HT-29 (cell line): Measurements from ENCODE around the gene TMEM52B. TPM values are rescaled to one million over a fixed set of nuclear protein-coding genes. Genes with fewer than 3 reads are reported as not detected.
"Not testable (repeated sequence)": the region's sequence is repeated elsewhere in the genome, so short reads cannot be mapped to it uniquely, and the experiment has no call there.

ENCODE experiments used
- DNase-seq: peaks from one replicate; pipeline ENCODE4 v3.0.0-alpha.2; 2015; ENCODE audit warnings: low spot score
- total RNA-seq: library from RNA; depleted of rRNA; stranded (reverse); fragments of >200 nt; shearing (Covaris generic); gene quantifications from 2 replicates; pipeline ENCODE4 v1.2.3, GENCODE V29; 2014

Gene TMEM52B
- total RNA-seq, 1 experiment from 2014 or later, result not detected

- DNase-seq, result peak; percentile 94
Observed at GRCh38 chr12:10211940-10212738, 33.3 kb downstream of the TMEM52B start.

- DNase-seq, result peak; percentile 77
Observed at GRCh38 chr12:10212739-10213131, 33.9 kb downstream of the TMEM52B start, which contains the start of gene GABARAPL1. TSS of gene GABARAPL1 (plus strand) at chr12:10212877. CDS start at chr12:10213130, 253 bp downstream.

GRCh38 chr12:10213168-10214135, 34.6 kb downstream of the TMEM52B start:
- DNase-seq, result peak; percentile 47

GRCh38 chr12:10214136-10214894, 35.5 kb downstream of the TMEM52B start:
- DNase-seq, result peak; percentile 42

GRCh38 chr12:10214895-10215267, 36.0 kb downstream of the TMEM52B start:
- no peak for DNase-seq

GRCh38 chr12:10215436-10215835, 36.6 kb downstream of the TMEM52B start:
- DNase-seq, result no peak

GRCh38 chr12:10215946-10216345, 37.1 kb downstream of the TMEM52B start:
- not testable (repeated sequence) for DNase-seq

GRCh38 chr12:10218021-10218420, 39.2 kb downstream of the TMEM52B start:
- no peak for DNase-seq

GRCh38 chr12:10220398-10221077, 41.7 kb downstream of the TMEM52B start:
- DNase-seq, result no peak

GRCh38 chr12:10221846-10222245, 43.0 kb downstream of the TMEM52B start:
- no peak for DNase-seq

- DNase-seq, result no peak
Observed at GRCh38 chr12:10223208-10223607, 44.4 kb downstream of the TMEM52B start.

GRCh38 chr12:10225426-10225825, 46.6 kb downstream of the TMEM52B start:
- DNase-seq, result not testable (repeated sequence)

GRCh38 chr12:10226086-10226485, 47.3 kb downstream of the TMEM52B start:
- no peak for DNase-seq

GRCh38 chr12:10226731-10227130, 47.9 kb downstream of the TMEM52B start:
- DNase-seq, result no peak

GRCh38 chr12:10227648-10228047, 48.8 kb downstream of the TMEM52B start:
- DNase-seq, result no peak

- no peak for DNase-seq
Observed at GRCh38 chr12:10234562-10234961, 55.7 kb downstream of the TMEM52B start.

- peak; percentile 65 for DNase-seq
Observed at GRCh38 chr12:10235761-10236631, 57.2 kb downstream of the TMEM52B start.

- no peak for DNase-seq
Observed at GRCh38 chr12:10236720-10237119, 57.9 kb downstream of the TMEM52B start.

- no peak for DNase-seq
Observed at GRCh38 chr12:10238526-10238925, 59.7 kb downstream of the TMEM52B start.

- no peak for DNase-seq
Observed at GRCh38 chr12:10241290-10241689, 62.5 kb downstream of the TMEM52B start.
